IMR-90 (cell line): ENCODE measurements around the gene CSNK2A2. TPM values are rescaled to one million over a fixed set of nuclear protein-coding genes. Genes with fewer than 3 reads are reported as not detected.

Source experiments
- ATAC-seq: fragments of 200-7000 bp; cut with Tn5 transposase; 2 replicates; pipeline ENCODE4 v1.9.1; 2020; ENCODE audit warnings: low read depth, mild to moderate bottlenecking, moderate library complexity
- BruUV-seq: library from RNA; stranded (reverse); fragments of 400-500 nt; replicated peaks from 2 replicates; lab custom pipeline; 2021; lab: Mats Ljungman, UMichigan
- CTCF ChIA-PET: fragments of 300-600 bp; formaldehyde crosslinking; extraction: SDS; loops from one replicate; lab custom pipeline; 2021; ENCODE audit warnings: antibody characterized with exemption; lab: Yijun Ruan, JAX
- POLR2A ChIA-PET: fragments of 300-600 bp; sonication (Branson Sonifier 250); formaldehyde crosslinking; loops from one replicate; lab custom pipeline; 2022; ENCODE audit warnings: antibody characterized with exemption; ENCODE audit not compliant: unreplicated experiment; lab: Charles Lee
- DNase-seq: peaks from one replicate; pipeline ENCODE4 v3.0.0; 2013
- H2AFZ ChIP-seq: replicated peaks from 2 replicates; pipeline ENCODE3; 2013; ENCODE audit warnings: low read length, mild to moderate bottlenecking; ENCODE audit not compliant: poor library complexity
- H2AK5ac ChIP-seq: 2 replicates; pipeline ENCODE4 v1.6.1; 2013; ENCODE audit warnings: low read depth, low read length, inconsistent platforms
- H2AK9ac ChIP-seq: replicated peaks from 2 replicates; pipeline ENCODE3; 2013; ENCODE audit warnings: mild to moderate bottlenecking, low read depth, low read length, moderate library complexity; ENCODE audit not compliant: poor library complexity
- H2BK120ac ChIP-seq: 2 replicates; pipeline ENCODE4 v1.6.1; 2013; ENCODE audit warnings: low read depth, low read length, inconsistent platforms
- H2BK15ac ChIP-seq: 3 replicates; pipeline ENCODE4 v1.6.1; 2013; ENCODE audit warnings: low read depth, low read length, inconsistent platforms
- H2BK20ac ChIP-seq: 2 replicates; pipeline ENCODE4 v1.6.1; 2013; ENCODE audit warnings: low read depth, mild to moderate bottlenecking, inconsistent platforms, low read length, moderate library complexity
- H2BK5ac ChIP-seq: 2 replicates; pipeline ENCODE4 v1.6.1; 2013; ENCODE audit warnings: mild to moderate bottlenecking, low read depth, low read length, inconsistent platforms; ENCODE audit not compliant: poor library complexity, severe bottlenecking
- H3K14ac ChIP-seq: replicated peaks from 2 replicates; pipeline ENCODE4 v1.6.1; 2013; ENCODE audit warnings: low read depth, low read length, inconsistent platforms
- H3K18ac ChIP-seq: 2 replicates; pipeline ENCODE4 v1.6.1; 2013; ENCODE audit warnings: low read depth, low read length, control low read depth
- H3K23ac ChIP-seq: 2 replicates; pipeline ENCODE4 v1.6.1; 2013; ENCODE audit warnings: low read depth, low read length, inconsistent platforms
- H3K27ac ChIP-seq: 2 replicates; pipeline ENCODE4 v1.5.1; 2013; ENCODE audit warnings: mild to moderate bottlenecking, control low read depth, low read length; ENCODE audit not compliant: insufficient read depth
- H3K27me3 ChIP-seq: 2 replicates; pipeline ENCODE4 v1.6.1; 2013; ENCODE audit warnings: low read length; ENCODE audit not compliant: control insufficient read depth, insufficient read depth
- H3K36me3 ChIP-seq: 2 replicates; pipeline ENCODE4 v1.6.1; 2013; ENCODE audit warnings: low read length, mixed read lengths; ENCODE audit not compliant: control insufficient read depth, insufficient read depth
- H3K4ac ChIP-seq: 2 replicates; pipeline ENCODE4 v1.6.1; 2013; ENCODE audit warnings: low read depth, low read length, inconsistent platforms
- H3K4me1 ChIP-seq: 2 replicates; pipeline ENCODE4 v1.6.1; 2013; ENCODE audit warnings: low read length, mixed read lengths; ENCODE audit not compliant: control insufficient read depth, insufficient read depth
- H3K4me2 ChIP-seq: 2 replicates; pipeline ENCODE4 v1.6.1; 2013; ENCODE audit warnings: low read depth, mild to moderate bottlenecking, control low read depth, low read length, moderate library complexity
- H3K4me3 ChIP-seq: 2 replicates; pipeline ENCODE4 v1.5.1; 2013; ENCODE audit warnings: low read depth, mild to moderate bottlenecking, control low read depth, low read length, moderate library complexity; ENCODE audit not compliant: insufficient read depth
- H3K56ac ChIP-seq: 2 replicates; pipeline ENCODE4 v1.6.1; 2013; ENCODE audit warnings: low read length, inconsistent platforms; ENCODE audit not compliant: insufficient read depth; ENCODE audit errors: extremely low read depth
- H3K79me1 ChIP-seq, 2 experiments: 2 replicates each; pipeline ENCODE4 v1.6.1; 2013; ENCODE audit warnings: low read length in 2 of 2, inconsistent platforms in 1 of 2, low read depth in 1 of 2
- H3K9ac ChIP-seq: 2 replicates; pipeline ENCODE4 v1.6.1; 2013; ENCODE audit warnings: low read depth, low read length, control low read depth
- H3K9me1 ChIP-seq: 2 replicates; pipeline ENCODE4 v1.6.1; 2013; ENCODE audit warnings: low read length, inconsistent platforms; ENCODE audit not compliant: insufficient read depth
- H3K9me3 ChIP-seq: 2 replicates; pipeline ENCODE4 v1.6.1; 2013; ENCODE audit warnings: low read length; ENCODE audit not compliant: control insufficient read depth, insufficient read depth
- H4K20me1 ChIP-seq: 2 replicates; pipeline ENCODE4 v1.6.1; 2013; ENCODE audit warnings: low read length, inconsistent platforms; ENCODE audit not compliant: insufficient read depth
- H4K5ac ChIP-seq: 2 replicates; pipeline ENCODE4 v1.6.1; 2013; ENCODE audit warnings: mild to moderate bottlenecking, low read depth, low read length, control low read depth
- H4K8ac ChIP-seq, 2 experiments: 2 replicates each; pipeline ENCODE4 v1.6.1; 2013; ENCODE audit warnings: low read depth in 2 of 2, low read length in 2 of 2, control low read depth in 1 of 2, inconsistent platforms in 1 of 2
- H4K91ac ChIP-seq: 2 replicates; pipeline ENCODE4 v1.6.1; 2013; ENCODE audit warnings: low read depth, low read length, inconsistent platforms; ENCODE audit not compliant: insufficient read depth
- BHLHE40 ChIP-seq: fragments of 150-350 bp; IDR thresholded peaks from 2 replicates; pipeline ENCODE4 v1.6.1; 2016; ENCODE audit warnings: mild to moderate bottlenecking, low read depth, low read length
- RAD21 ChIP-seq: IDR thresholded peaks from 2 replicates; pipeline ENCODE4 v1.6.1; 2012; ENCODE audit warnings: low read length, improper control_type of control experiment
- WGBS, 2 experiments: methylation state at CpG; one replicate each; pipeline versions ENCODE4 v1.1.5 to v1.1.7; 2013; ENCODE audit warnings: missing lambda C conversion rate in 2 of 2; ENCODE audit not compliant: insufficient read length in 1 of 2; ENCODE audit errors: extremely low coverage in 2 of 2; 5-methylcytosine and 5-hydroxymethylcytosine counted together
- dilution Hi-C: fragments of 300-500 bp; cut with HindIII; formaldehyde crosslinking; loops from one replicate; pipeline ENCODE4 v1.14.3; 2018; ENCODE audit warnings: low sequenced_read_pairs; ENCODE audit not compliant: unreplicated experiment
- in situ Hi-C: fragments of 300-500 bp; cut with MboI; formaldehyde crosslinking; loops from 3 replicates; pipeline ENCODE4 v1.14.3; 2019; ENCODE audit warnings: low sequenced_read_pairs, inconsistent platforms, mixed read lengths
- intact Hi-C: fragments of 100-400 bp; cut with micrococcal nuclease; formaldehyde crosslinking; loops from 2 replicates; pipeline ENCODE4 v1.10.0; 2022
- polyA plus RNA-seq, 3 experiments: library from polyadenylated mRNA; depleted of rRNA; stranded (reverse); fragments of >200 nt; gene quantifications; 2 replicates each; pipeline ENCODE4 v1.2.3, GENCODE V29; 2012; ENCODE audit warnings: low replicate concordance in 1 of 3
- total RNA-seq: library from RNA; depleted of rRNA; stranded (reverse); fragments of >200 nt; gene quantifications from 2 replicates; pipeline ENCODE4 v1.2.3, GENCODE V29; 2012

CSNK2A2 gene
- total and polyA plus RNA-seq, 2 of the 4 experiments (the other 2 are of a cell fraction) = 15.6 to 27.5 TPM

DNA sequence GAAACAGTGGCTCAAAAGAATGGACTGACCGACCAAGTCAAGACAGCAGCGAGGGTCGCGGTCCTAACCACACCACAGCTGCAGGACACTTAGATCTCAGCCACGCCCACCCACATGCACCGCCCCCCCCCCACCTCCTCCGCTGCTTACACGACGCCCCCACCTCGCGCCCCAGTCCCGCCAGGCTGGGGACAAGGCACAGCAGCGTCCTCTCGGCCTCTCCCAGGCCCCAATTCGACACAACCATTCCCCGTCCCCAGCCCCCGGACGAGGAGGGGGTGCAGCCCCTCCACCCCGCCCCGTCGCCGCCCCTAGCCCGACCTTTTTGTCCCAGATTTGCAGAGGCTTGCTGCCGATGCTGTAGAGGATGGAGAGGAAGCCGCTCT lies 69.2 kb downstream of the CSNK2A2 start:
- peaks cover 47% of the 10 kb centered on the region for H4K20me1 ChIP-seq
- H3K9me1 ChIP-seq = peaks cover 16% of the 10 kb centered on the region
- peaks cover 20 to 45% of the 10 kb centered on the region in 2 experiments for H3K79me1 ChIP-seq
- peak overlapping the region; percentile 85 for H3K9ac ChIP-seq
- POLR2A ChIA-PET = interaction anchor here (0.6 kb wide), 1 partner anchor 43 kb away, joined by 3 read pairs; no protein-coding TSS in a partner anchor
- BruUV-seq = no TSS peak
- DNase-seq = no peak
- H3K27ac ChIP-seq = peak overlapping the region; percentile 72
- no peaks in the 10 kb centered on the region for H3K36me3 ChIP-seq
- peak overlapping the region; percentile 99 for H3K4me2 ChIP-seq
- peak overlapping the region; percentile 85 for H2AK9ac ChIP-seq
- H3K4me3 ChIP-seq = peak overlapping the region; percentile 84
- CTCF ChIA-PET = interaction anchor here (0.8 kb wide), 1 partner anchor 13 kb away, joined by 3 read pairs; no protein-coding TSS in a partner anchor
- 0 out of 2 replicates have a peak overlapping the region, but pooled peaks have one; percentile 22 for H4K5ac ChIP-seq
- peak overlapping the region; percentile 97 for H2AFZ ChIP-seq
- H3K4ac ChIP-seq = peak overlapping the region; percentile 56; the same call in 1 of the 2 replicates
- no peak overlapping the region; the same call in 1 of the 2 replicates for H4K91ac ChIP-seq
- TF ChIP-seq BHLHE40 (no peak), RAD21 (no peak)
- H3K18ac ChIP-seq = no peak overlapping the region
- no peaks in the 10 kb centered on the region for H3K27me3 ChIP-seq
- peak overlapping the region; percentile 75; the same call in 1 of the 2 replicates for H2AK5ac ChIP-seq
- H2BK5ac ChIP-seq = peak overlapping the region; percentile 72
- no peak overlapping the region for H3K56ac ChIP-seq
- intact Hi-C loops = loop anchor here (5.0 kb wide), 1 partner anchor 391 kb away; the partner anchor contains the start of gene KATNB1
- peaks cover 16% of the 10 kb centered on the region for H3K4me1 ChIP-seq
- dilution Hi-C loops = no loop called here
- 0 out of 2 replicates have a peak, but pooled peaks cover 2% of the 10 kb centered on the region for H3K9me3 ChIP-seq
- in situ Hi-C loops = loop anchor here (5.0 kb wide), 1 partner anchor 106 kb away; no protein-coding TSS in a partner anchor
- peak; percentile 2; the same call in 1 of the 2 replicates for ATAC-seq
- H2BK20ac ChIP-seq = no peak overlapping the region
- H2BK120ac ChIP-seq = 0 out of 2 replicates have a peak overlapping the region, but pooled peaks have one; percentile 25
- 4% methylated on average over 3 of the region's 25 CpGs; no CpG with 5 or more reads in 1 of the 2 experiments for WGBS, 2 experiments
- H4K8ac ChIP-seq = no peak overlapping the region; a peak in 1 of 4 replicates
- peak overlapping the region; percentile 34; the same call in 1 of the 2 replicates for H3K14ac ChIP-seq
- no peak overlapping the region for H2BK15ac ChIP-seq
- H3K23ac ChIP-seq = peak overlapping the region; percentile 70
